Adrenal gland (tissue), 5 donors: ENCODE measurements around the gene PANK1.

Source experiments
- POLR2A ChIP-seq, 2 donors: fragments of 450-650 bp; IDR thresholded peaks; one replicate each; pipeline ENCODE4 v1.6.1; 2017; ENCODE audit warnings: antibody characterized with exemption in 2 of 2, mild to moderate bottlenecking in 2 of 2, moderate library complexity in 1 of 2
- TF ChIP-seq, protein P1 (sequence below), 6 experiments: fragments of 450-650 bp in 4 of 6; fragments of 200-600 bp in 2 of 6; sonication (generic) in 1 of 6; IDR thresholded peaks; 1 replicate in 5 of 6; 2 replicates in 1 of 6; pipeline versions ENCODE4 v1.5.1 to v1.8.0; 2016 to 2021; ENCODE audit warnings: antibody characterized with exemption in 6 of 6, mild to moderate bottlenecking in 2 of 6, moderate library complexity in 1 of 6
- donor health status: DM: no; HTN: no; CAD: no.

DNA sequence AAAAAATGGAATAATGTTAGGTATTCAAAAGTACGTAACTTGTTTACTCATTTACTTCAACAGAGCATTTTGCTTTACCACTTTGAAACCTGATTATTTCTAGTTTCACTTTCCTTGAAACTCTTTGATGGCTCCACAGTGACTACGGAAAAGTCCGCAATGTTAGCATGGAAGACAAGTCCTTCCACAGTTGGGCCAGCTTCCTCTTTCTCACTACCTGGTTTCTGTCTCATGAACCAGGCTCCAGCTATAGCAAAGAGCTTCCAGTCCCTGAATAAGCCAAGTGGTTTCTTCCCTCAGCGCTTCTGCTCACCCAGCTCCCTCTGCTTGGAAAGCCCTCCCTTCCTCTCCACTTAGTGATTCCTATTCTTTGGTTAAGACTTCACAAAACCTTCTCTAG, 64.8 kb downstream of the PANK1 start:
- TF ChIP-seq, protein P1, sequence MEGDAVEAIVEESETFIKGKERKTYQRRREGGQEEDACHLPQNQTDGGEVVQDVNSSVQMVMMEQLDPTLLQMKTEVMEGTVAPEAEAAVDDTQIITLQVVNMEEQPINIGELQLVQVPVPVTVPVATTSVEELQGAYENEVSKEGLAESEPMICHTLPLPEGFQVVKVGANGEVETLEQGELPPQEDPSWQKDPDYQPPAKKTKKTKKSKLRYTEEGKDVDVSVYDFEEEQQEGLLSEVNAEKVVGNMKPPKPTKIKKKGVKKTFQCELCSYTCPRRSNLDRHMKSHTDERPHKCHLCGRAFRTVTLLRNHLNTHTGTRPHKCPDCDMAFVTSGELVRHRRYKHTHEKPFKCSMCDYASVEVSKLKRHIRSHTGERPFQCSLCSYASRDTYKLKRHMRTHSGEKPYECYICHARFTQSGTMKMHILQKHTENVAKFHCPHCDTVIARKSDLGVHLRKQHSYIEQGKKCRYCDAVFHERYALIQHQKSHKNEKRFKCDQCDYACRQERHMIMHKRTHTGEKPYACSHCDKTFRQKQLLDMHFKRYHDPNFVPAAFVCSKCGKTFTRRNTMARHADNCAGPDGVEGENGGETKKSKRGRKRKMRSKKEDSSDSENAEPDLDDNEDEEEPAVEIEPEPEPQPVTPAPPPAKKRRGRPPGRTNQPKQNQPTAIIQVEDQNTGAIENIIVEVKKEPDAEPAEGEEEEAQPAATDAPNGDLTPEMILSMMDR (IDR thresholded peaks at IDR 0.05) = no peak
- TF ChIP-seq POLR2A (IDR thresholded peaks at IDR 0.05) = no peak
